GM19240 (cell line): Measurements from ENCODE around the gene UNKL.
"Not testable (repeated sequence)": the region's sequence is repeated elsewhere in the genome, so short reads cannot be mapped to it uniquely, and the experiment has no call there.

Experiments used
- DNase-seq: peaks from one replicate; pipeline ENCODE4 v3.0.0; 2011; ENCODE audit warnings: low spot score; ENCODE audit not compliant: insufficient read length

UNKL gene

DNA sequence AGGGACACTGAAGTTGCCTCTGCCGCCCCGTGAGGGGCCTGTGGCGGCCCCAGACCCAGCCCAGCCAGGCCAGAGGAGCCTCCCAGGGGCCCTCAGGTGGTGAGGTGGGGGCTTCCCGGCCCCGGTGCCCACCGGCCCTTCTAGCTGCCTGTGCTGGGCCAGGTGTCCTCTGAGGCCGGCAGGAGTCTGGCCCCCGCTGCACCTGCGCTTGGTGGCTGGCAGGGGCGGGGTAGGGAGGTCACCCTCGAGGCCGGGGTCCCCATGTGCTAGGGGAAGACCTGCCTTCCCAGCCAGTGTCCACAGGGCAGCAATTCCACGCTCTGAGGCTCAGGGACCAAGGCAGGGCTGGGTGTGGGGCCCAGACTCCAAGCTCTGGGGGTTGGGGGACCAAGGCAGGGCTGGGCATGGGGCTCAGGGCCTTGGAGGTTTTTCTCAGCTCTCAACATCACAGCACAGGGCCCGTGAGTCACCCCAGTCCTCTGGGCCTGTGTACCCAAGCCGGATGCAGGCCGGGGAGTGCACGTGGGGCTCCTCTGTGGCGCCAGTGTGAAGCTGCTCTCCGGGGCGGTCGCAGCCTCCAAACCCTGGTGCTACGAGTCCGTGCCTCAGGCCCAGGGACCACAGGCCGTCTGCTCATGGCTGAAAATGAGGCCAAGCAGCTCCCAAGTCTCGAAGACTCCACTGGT is 31.2 kb upstream of the UNKL start:
- no peak for DNase-seq

DNA sequence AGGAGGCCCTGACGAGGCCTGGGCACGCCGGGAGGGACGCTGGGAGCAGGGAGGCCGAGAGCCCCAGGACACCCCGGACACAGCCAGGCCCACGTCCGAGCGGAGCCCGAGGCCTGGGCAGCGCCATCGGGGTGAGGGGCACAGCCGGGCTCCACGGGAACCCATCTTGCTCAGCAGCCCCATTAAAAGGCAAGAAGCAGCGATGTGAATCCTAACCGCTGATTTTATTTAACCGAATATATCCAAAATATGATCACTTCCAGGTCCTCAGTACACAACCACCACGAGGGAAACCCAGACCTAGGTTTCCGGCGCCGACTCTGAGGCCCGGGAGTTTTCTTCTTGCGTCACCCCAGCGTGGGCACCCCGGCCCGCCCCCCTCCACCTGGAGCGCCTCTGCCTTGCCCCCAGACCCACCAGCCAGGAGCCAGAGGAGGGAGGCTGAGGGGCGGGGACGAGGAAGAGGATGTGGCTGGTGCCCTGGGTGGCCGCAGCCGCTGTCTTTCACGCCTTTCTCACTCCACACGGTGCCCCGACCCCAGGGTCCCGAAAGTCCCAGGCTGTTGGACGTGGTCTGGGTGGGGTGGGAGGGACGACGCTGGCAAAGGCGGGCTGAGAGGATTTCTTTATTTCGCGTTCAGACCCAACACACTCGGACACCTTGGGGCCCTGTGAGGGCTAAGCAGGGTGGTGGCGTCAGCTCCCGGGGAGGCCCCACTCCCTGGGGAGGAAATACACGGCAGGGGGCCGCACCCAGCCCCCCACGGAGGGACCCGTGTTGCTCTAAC is 30.4 kb upstream of the UNKL start:
- no peak for DNase-seq

DNA sequence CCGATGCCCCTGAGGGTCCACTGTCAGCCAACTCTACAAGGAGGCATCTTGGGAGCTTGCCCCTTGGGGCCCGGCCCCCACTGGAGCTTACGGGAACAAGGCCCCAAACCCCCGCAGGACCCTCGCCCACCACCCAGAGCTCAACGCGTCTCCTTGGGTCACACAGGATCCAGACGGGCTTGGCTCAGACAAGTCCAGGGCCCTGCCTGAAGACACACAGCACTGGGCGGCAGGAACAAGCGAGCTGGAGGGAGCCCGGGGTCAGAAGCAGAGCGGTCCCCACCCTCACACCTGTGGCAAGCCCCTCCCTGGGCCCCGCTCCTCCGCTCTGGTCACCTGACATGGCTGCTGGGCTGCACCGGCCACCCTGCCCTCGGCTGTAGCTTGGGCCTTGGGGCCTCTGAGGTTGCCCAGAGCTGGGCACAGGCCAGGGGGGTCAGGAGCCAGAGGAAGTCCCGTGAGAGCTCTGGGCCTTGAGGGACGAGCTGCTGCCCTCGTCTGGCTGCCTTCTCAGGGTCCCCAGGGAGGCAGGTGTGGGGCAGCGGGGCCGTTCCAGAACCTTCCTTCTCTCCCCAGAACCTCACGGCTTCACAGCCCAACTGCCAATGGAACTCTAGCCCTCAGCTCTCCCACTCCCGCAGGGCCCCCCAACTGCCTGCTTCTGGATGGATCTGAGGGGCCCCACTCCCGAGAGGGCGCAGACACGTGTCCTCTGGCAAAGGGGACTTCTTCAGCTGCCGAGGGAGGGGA is 29.7 kb upstream of the UNKL start, which contains the start of gene CCDC154:
Gene CCDC154 (minus strand): TSS at position 577 of the 750 bp plus-strand sequence. CDS start 234 bp downstream, at position 343.
- DNase-seq, result no peak

DNA sequence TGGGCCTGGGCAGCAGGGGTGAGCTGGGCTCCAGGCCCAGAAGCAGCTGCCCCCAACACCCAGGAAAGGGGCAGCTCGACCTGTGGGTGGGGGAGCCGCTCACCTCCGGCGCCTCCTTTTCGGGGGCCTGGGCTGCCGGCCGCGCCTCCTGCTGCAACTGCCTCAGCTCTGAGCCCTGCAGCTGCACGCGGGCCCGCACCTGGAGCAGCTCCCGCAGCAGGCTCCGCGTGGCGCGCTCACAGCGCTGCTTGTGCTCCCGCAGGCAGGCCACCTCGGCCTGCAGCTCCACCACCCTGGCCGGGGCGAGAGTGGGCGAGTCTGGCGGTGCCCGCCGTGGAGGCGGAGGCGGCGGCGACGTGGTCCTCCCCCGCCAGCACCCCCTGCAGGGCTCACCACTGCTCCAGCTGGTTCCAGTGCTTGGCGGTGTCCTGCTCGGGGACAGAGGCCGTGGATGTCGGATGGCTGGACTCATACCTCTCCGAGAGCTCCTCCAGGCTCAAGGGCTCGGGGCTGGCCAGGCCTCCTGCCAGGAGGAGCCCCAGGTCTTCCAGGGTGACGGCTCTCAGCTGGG is 29.0 kb upstream of the UNKL start:
- DNase-seq, result no peak

DNA sequence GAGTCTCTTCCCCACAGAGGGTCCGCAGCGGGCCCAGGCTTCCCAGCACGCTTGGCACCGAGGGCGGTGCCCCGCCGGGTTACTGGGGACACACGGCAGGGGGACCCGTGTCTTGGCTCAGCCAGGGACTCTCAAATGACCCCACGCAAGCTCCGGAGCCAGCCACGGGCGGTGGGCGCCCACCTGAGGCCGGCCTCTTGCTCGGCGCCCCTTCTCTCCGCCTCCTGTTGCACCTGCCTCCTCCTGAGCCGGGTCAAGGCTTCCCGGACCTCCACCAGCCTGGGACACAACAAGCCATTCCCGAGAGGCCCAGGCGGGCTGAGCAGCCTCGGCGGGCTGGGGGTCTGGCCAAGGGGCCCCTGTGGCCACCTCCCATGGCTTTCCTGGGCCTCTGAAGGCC is 28.2 kb upstream of the UNKL start:
- no peak for DNase-seq

DNA sequence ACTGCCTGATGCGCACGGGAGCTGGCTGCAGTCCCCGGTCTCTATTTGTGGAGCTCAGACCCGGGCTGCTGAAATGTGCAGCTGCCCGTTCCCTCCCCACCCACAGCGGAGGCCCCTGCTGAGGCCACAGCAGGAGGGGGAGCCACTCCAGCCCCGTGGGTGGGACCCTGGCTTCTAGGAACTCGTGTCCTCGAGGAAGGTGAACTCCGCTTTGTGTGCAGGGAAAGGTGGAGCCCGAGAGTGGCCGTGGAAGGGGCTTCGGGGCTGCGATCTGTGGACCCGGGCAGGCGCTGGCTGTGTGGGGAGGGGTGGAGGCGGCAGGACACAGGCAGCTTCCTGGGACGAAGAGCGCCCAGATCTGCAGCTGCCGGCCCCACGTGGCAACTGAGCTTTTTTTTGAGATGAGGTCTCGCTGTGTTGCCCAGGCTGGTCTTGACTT is 26.9 kb upstream of the UNKL start:
- DNase-seq, result no peak

- not testable (repeated sequence) for DNase-seq
Measured at GRCh38 chr16:1439699-1440074, 25.2 kb upstream of the UNKL start.

GRCh38 chr16:1439058-1439698 is 24.7 kb upstream of the UNKL start:
- no peak for DNase-seq

DNA sequence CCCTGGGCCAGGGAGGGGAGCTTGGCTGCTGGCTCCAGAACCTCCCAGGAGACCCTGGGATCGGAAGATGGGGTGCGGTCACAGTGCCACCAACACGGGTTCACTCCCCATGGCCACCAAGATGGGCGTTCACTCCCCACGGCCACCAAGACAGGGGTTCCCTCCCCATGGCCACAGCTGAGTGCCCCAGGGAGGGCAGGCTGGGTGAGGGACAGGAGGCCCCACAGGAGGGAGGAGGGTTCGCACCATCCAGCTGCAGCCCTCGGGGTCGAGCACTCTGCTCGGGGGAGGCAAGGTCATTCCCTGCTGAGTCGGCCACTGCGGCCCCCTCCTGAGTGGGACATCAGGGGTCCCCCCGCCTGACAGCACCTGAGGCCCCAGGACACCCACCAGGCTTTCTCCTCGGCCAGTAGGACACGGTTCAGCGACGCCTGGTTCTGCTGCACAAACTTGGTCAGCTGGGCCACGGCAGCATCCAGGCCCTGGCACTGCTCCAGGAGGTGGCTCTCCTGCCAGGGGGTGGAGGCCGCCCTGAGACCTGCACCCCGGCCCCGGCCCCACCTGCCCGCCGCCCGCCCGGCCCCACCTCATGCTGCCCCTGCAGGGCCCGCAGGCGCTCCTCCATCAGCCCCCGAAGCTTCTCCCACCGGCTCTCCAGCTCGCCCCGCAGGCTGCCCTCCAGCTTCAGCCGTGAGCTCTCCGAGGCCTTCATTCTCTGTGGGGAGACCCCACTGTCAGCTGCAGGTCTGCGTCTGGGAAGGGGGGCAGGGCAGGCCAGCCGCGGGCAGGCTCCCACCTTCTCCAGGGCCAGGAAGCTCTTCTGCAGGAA is 23.9 kb upstream of the UNKL start:
- DNase-seq, result no peak

- no peak for DNase-seq
Measured at GRCh38 chr16:1437606-1438005, 23.1 kb upstream of the UNKL start.

- no peak for DNase-seq
Measured at GRCh38 chr16:1436731-1437355, 22.3 kb upstream of the UNKL start.

GRCh38 chr16:1435921-1436697 is 21.6 kb upstream of the UNKL start:
- no peak for DNase-seq

- DNase-seq, result no peak
Measured at GRCh38 chr16:1434644-1435592, 20.4 kb upstream of the UNKL start.

GRCh38 chr16:1433756-1434155 is 19.3 kb upstream of the UNKL start:
- DNase-seq, result no peak

DNA sequence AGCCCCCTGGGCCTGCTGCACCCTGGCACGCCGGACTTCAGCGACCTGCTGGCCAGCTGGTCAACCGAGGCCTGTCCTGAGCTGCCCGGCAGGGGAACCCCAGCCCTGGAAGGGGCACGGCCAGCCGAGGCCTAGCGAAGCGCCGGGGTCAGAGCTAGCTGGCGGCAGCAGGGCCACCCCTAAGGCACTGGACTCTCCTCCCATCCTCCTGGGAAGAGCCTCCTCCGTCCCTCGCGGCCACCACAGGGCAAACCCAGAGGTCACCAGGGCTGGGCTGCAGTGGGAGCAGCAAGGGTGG is 18.7 kb upstream of the UNKL start:
- no peak for DNase-seq

- DNase-seq, result no peak
Measured at GRCh38 chr16:1432388-1433262, 18.1 kb upstream of the UNKL start.
